ENCODE data around the gene ASAP3.

Gene ASAP3

DNA sequence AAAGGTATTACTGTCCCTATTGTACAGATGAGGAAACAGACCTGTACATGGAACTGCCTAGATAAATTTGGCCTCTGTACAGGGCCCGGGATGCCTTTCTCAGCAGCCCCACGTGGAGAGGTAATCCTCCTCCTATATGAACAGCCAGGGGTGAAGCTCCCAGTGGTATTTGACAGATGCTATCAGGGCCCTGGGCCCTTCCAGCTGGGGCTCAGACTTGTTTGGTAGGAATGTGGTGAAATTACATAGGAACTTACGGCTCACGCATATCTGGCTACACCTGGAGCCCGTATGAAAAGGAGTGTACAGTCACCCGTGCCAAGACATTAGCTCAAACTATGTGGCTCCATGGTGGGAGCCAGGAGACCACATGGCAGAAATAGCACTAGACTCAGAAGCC, 34.7 kb downstream of the ASAP3 start:
- DNase-seq (ENCODE audit: low read depth): no peak

DNA sequence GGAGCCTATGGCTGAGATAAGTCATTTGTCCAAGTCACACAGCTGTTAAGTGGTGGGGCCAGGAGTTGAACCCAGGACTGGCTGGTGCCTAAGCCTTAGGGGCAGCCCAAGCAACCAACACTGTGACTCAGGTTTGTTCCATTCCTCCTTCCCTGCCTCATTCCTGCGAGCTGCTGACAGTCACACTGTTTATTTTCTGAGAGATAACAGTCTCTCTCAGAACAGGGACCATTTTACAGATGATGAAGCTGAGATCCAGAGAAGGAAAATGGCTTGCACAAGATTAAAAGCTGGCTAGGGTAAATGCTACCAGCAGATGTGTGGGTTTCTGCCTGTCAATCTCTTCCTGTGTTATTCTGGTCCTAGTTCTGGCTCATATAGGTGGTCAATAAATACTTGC, 35.1 kb downstream of the ASAP3 start:
- no peak for DNase-seq (ENCODE audit: low read depth)

- DNase-seq (ENCODE audit: low read depth): no peak
Measured at GRCh38 chr1:23446661-23447310, 37.2 kb downstream of the ASAP3 start.

- no peak for DNase-seq (ENCODE audit: low read depth)
Measured at GRCh38 chr1:23444596-23445390, 39.2 kb downstream of the ASAP3 start.

- DNase-seq (ENCODE audit: low read depth): no peak
Measured at GRCh38 chr1:23444104-23444533, 39.9 kb downstream of the ASAP3 start.

GRCh38 chr1:23442751-23443150, 41.2 kb downstream of the ASAP3 start:
- DNase-seq (ENCODE audit: low read depth): no peak

GRCh38 chr1:23441446-23442148, 42.4 kb downstream of the ASAP3 start:
- DNase-seq (ENCODE audit: low read depth): no peak

DNA sequence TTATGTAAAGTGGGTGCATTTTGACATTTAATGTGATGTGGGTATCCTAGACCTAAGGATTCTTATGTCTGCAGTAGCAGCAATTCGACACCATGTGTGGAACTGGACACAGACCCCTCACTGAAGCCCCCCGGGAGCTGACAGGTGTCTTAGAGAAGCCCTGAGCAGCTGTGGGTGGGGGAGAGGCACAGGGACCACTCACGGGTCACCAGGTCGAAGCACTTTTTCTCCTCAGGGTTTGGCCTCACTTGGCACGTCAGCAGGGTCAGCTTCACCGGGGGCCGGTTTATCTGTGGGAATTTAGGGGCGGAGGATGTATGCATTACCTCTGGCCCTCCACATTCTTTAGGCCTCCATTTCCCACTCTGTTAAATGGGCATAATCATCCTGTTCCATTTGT, 45.4 kb downstream of the ASAP3 start:
- DNase-seq (ENCODE audit: low read depth): no peak

- DNase-seq (ENCODE audit: low read depth): no peak
Measured at GRCh38 chr1:23437355-23437664, 46.7 kb downstream of the ASAP3 start.

DNA sequence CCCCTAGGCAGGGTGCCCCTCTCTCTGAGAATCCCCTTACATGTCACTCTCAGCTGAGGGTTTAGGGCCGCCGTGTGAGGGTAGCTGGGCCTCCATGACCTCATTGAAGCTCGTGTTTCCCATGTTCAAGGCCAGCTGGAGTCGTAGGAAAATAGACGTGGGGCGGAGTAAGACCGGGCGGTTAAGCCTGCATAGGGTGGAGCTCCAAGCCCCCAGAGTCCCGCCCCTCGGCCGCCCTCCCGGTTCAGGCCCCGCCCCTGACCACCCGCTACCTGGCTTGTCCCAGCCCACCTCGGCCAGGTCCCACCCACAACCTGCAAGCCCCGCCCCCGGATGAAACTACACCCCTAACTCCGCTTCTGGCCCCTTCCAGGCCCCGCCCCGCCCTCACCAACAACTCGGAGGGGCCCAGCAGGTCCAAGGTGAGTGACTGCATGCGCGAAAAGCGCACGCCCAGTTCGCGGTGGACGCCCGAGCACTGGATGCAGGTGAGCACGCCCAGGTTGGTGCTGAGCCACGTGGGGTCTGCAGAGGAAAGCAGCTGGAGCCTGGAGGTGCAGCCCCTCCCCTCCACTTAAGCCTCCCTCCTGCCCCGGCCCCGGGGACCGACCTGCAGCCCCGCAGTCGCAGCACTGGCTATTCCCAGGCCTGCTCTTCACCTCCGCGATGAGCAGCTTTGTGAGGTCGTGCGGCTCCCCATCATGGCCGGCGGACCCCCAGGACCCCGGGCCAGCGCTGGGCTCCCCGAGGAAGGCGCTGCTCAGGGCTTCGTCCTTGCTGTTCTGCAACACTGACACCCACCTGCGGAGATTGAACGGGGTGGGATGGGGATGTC, 47.2 kb downstream of the ASAP3 start:
- no peak for DNase-seq (ENCODE audit: low read depth)

GRCh38 chr1:23434260-23434775, 49.7 kb downstream of the ASAP3 start:
- no peak for DNase-seq (ENCODE audit: low read depth)

DNA sequence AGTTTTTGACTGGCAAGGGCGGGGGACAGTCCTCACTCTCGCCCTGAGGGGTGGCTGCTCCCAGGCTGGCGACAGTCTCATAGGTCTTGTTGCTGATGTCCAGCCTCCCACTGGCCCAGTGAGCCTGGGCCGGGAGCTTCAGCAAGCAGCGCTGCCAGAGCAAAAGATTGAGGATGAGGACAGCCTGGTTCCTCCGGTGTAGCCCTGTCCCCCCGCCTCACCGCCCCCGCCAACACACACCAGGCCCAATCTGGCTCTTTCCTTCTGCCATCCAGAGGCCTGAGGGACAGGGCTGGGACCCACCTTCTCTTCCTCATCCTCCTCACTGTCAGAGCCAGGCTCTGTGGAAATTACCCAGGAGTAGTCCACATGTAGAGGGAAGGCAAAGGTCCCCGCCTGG, 50.9 kb downstream of the ASAP3 start:
- DNase-seq (ENCODE audit: low read depth): no peak

DNA sequence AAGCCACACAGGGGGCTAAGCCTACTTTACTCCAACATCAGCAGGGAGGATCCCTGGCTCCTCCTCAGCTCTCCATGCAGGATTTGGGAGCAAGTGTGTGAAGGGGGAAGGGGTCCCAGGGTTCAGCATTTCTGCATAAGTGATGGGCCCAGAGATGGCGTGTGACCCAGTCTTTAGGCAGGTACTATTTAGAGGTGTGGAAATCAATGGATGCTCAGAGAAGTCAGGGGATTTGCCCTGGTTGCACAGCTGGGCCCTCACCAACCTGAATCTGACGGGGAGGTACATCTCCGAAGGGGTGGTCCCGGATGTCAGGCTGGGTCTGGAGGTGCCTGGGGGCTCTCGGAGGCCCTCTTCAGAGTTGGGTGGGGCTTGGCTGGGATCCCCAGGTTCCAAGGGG, 52.5 kb downstream of the ASAP3 start:
- DNase-seq (ENCODE audit: low read depth): no peak

- no peak for DNase-seq (ENCODE audit: low read depth)
Measured at GRCh38 chr1:23430803-23431202, 53.2 kb downstream of the ASAP3 start.

DNA sequence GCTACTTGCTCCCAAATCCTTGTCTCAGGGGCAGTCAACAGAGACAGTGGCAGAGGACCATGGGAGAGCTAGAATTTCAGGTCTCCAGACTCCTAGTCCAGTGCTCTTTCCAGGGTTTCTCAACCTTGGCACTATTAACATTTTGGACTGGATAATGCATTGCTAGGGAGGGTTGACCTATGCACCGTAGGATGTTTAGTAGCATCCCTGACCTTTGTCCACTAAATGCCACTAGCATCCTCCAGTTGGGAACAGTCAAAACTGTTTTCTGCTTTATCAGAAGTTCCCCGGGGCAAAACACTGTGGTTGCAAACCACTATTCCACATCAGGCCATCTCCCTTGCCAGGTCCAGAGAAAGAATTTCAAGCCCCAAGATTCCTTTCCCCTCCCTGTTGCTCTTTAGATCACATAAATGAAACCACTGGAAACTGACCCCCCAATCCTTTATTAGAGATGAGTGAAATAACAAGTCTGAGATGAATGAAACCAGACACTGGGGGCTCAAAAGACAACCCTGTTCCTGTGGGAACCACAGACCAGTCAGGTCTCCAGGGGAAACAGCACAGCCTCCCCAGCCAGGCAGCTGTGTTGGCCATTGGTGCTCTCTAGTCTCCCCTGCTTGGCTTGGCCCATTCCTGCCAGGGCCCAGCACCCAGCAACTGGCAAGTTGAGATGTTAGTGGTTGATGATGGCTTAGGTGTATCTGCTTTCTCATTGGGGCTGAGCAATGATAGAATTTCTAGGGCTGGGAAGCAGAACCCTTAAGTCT, 55.7 kb downstream of the ASAP3 start:
- no peak for DNase-seq (ENCODE audit: low read depth)

DNA sequence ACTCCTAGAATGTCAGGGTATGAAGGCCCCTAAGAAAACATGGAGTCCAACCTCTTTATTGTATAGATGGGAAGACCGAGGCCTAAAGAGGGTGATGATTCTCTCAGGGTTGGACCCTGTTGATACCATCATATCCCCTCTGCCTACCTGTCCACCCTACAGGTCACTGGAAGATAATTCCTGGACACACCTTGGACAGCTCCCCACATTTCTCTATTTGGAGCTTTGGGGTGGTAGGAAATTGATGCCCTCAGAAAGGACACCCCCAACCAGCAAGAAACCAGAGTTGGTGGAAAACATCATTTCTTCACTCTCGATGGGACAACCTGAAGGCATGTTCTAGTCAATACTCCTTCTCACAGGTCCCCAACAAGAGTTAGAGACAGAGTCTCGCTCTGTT, 56.4 kb downstream of the ASAP3 start:
- DNase-seq (ENCODE audit: low read depth): no peak

DNA sequence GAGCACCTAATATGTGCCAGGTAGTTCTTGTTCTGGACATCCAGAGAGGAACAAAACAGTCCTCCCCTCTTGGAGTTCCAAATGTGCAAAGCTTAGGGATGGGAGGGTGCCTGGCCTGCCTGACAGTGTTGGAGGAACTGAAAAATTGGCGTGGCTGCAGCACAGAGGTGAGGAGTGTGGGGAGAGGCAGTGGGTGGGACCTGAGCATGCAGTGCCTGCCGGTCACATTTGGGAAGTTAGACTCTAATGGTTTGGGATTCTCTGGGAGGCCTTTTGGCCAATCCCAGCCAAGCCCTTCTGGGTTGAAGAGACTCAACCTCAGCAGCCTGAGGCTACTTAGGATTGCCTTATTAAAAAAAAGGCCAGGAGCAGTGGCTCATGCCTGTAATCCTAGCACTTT, 57.2 kb downstream of the ASAP3 start:
- DNase-seq (ENCODE audit: low read depth): no peak

DNA sequence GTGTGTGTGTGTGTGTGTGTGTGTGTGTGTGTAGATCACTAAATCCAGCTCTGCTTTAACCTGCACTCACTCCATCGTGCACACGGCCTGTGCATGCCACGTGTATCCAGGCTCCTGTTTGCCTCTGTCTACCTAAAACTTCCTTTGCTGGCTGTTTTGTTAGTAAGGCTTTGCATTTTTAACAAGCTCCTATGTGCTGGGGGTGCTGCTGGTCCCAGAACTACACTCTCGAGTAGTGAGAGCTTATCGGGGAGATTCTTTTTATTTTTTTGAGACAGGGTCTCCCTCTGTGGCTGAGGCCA, 58.8 kb downstream of the ASAP3 start:
- no peak for DNase-seq (ENCODE audit: low read depth)

- no peak for DNase-seq (ENCODE audit: low read depth)
Measured at GRCh38 chr1:23424293-23425192, 59.4 kb downstream of the ASAP3 start, which contains the start of gene TCEA3. TCEA3 (minus strand) TSS chr1:23424748; CDS start chr1:23424633, 115 bp downstream.
